EL (cell line): ENCODE results near the gene SDHA.
"Not testable (repeated sequence)": the region's sequence is repeated elsewhere in the genome, so short reads cannot be mapped to it uniquely, and the experiment has no call there.

ENCODE experiments used
- DNase-seq: peaks from one replicate; pipeline ENCODE4 v3.0.0-alpha.2; 2016

The SDHA gene

GRCh38 chr5:303741-304140 lies 85.6 kb downstream of the SDHA start:
- not testable (repeated sequence) for DNase-seq

- no peak for DNase-seq
Measured at GRCh38 chr5:305050-305449, 86.9 kb downstream of the SDHA start.

GRCh38 chr5:305459-305858 lies 87.3 kb downstream of the SDHA start:
- DNase-seq, result no peak

GRCh38 chr5:306011-306805 lies 88.1 kb downstream of the SDHA start:
- DNase-seq, result no peak
